Measurements from ENCODE around the gene LRRC63. TPM values are rescaled to one million over a fixed set of nuclear protein-coding genes. Genes with fewer than 3 reads are reported as not detected.

The LRRC63 gene
- total and polyA plus RNA-seq, 2 donors (not counting 3 experiments of a cell fraction or from before 2014, with no cell fraction given): 0.04 TPM; not detected in 1

GRCh38 chr13:46293436-46293835, 81.7 kb downstream of the LRRC63 start:
- no TSS peak for BruUV-seq (replicated peaks)
- no peaks in the 10 kb centered on the region for H4K20me1 ChIP-seq (replicated peaks; ENCODE audit: control insufficient read depth, extremely low read depth, insufficient read depth, low read length)
- ChIA-PET POLR2A (no interaction called here), CTCF (interaction anchor here (0.9 kb wide), 1 partner anchor 427 kb away, joined by 3 read pairs; no protein-coding TSS in a partner anchor)
- no peak for DNase-seq (ENCODE audit: low read depth, low spot score)
- H3K9ac ChIP-seq (replicated peaks; ENCODE audit: extremely low read depth, insufficient read depth, low read length): no peak overlapping the region
- no peak overlapping the region for H3K4me3 ChIP-seq (replicated peaks in 1 of 3; ENCODE audit: insufficient read depth in 1 of 3, low read depth in 1 of 3, low read length in 3 of 3)
- H3K79me2 ChIP-seq (ENCODE audit: control insufficient read depth, insufficient read depth, low read length): no peaks in the 10 kb centered on the region
- FAIRE-seq: no peak
- no peaks in the 10 kb centered on the region for H3K9me3 ChIP-seq (replicated peaks; ENCODE audit: control insufficient read depth, insufficient read depth, low read length)
- intact Hi-C loops (cut with micrococcal nuclease): no loop called here
- no peak overlapping the region for H3K27ac ChIP-seq (ENCODE audit: insufficient read depth, low read depth, low read length)
- no peaks in the 10 kb centered on the region for H3K9me1 ChIP-seq (replicated peaks; ENCODE audit: control insufficient read depth, extremely low read depth, insufficient read depth, low read length)
- no peak overlapping the region for H3K4me2 ChIP-seq (ENCODE audit: insufficient read depth, low read length)
- no peaks in the 10 kb centered on the region for H3K27me3 ChIP-seq (ENCODE audit: control insufficient read depth in 2 of 2, insufficient read depth in 2 of 2, low read length in 2 of 2)
- no peak overlapping the region for H2AFZ ChIP-seq (ENCODE audit: low read depth, low read length)
- TF ChIP-seq, protein P1, sequence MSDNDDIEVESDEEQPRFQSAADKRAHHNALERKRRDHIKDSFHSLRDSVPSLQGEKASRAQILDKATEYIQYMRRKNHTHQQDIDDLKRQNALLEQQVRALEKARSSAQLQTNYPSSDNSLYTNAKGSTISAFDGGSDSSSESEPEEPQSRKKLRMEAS (IDR thresholded peaks at IDR 0.05; ENCODE audit: insufficient read depth, insufficient read length): no peak
- TF ChIP-seq POLR2AphosphoS5 (IDR thresholded peaks at IDR 0.05; ENCODE audit: insufficient read depth, low read depth, low read length): no peak
- H3K36me3 ChIP-seq (ENCODE audit: control insufficient read depth in 2 of 2, extremely low read depth in 1 of 2, insufficient read depth in 2 of 2, low read length in 2 of 2): no peaks in the 10 kb centered on the region
- H3K4me1 ChIP-seq (ENCODE audit: control insufficient read depth, extremely low read depth, insufficient read depth, low read length): peaks cover 29% of the 10 kb centered on the region
- dilution Hi-C loops (cut with MboI; ENCODE audit: extremely low pct_ligation_motif_present, low sequenced_read_pairs): no loop called here

DNA sequence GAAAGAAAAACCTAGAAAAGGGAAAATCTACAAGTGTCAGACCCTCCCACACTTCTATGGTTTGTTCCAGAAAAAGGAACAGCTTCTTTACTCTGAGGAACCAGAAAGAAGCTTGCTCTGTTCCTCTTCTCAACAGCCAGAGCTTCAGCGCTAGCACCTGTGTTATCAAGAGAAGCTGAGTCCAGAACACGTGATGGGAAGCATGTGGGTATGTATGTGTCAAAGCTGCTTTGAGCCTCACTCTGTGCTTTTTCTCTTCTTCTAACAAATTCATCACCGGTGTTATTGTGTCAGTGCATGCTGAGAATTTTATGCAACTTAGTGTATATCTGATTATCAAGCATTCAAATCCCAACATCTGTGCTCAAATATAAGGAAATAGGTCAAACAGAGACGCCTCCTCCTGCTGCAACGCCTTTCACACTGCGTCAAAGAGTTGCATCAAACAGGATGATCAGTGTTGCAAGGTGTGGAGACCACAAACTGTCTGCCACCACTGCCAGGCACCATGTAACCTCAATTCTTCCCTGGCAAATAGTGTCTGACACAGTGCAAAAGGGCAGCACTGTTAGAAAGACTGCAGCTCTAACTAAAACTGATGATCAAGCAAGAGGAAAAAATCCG, 83.9 kb downstream of the LRRC63 start:
- Histone ChIP-seq H4K20me1 (replicated peaks; ENCODE audit: control insufficient read depth, extremely low read depth, insufficient read depth, low read length) (no peaks in the 10 kb centered on the region), H3K27ac (ENCODE audit: insufficient read depth, low read depth, low read length) (no peak overlapping the region), H3K4me1 (ENCODE audit: control insufficient read depth, extremely low read depth, insufficient read depth, low read length) (peaks cover 29% of the 10 kb centered on the region), H3K9me3 (replicated peaks; ENCODE audit: control insufficient read depth, insufficient read depth, low read length) (no peaks in the 10 kb centered on the region), H3K27me3 (ENCODE audit: control insufficient read depth in 2 of 2, insufficient read depth in 2 of 2, low read length in 2 of 2) (no peaks in the 10 kb centered on the region), H3K9me1 (replicated peaks; ENCODE audit: control insufficient read depth, extremely low read depth, insufficient read depth, low read length) (no peaks in the 10 kb centered on the region), H3K4me2 (ENCODE audit: insufficient read depth, low read length) (peak overlapping the region; percentile 56), H3K79me2 (ENCODE audit: control insufficient read depth, insufficient read depth, low read length) (no peaks in the 10 kb centered on the region), H2AFZ (ENCODE audit: low read depth, low read length) (no peak overlapping the region), H3K4me3 (replicated peaks in 1 of 3; ENCODE audit: insufficient read depth in 1 of 3, low read depth in 1 of 3, low read length in 3 of 3) (no peak overlapping the region), H3K9ac (replicated peaks; ENCODE audit: extremely low read depth, insufficient read depth, low read length) (no peak overlapping the region), H3K36me3 (ENCODE audit: control insufficient read depth in 2 of 2, extremely low read depth in 1 of 2, insufficient read depth in 2 of 2, low read length in 2 of 2) (no peaks in the 10 kb centered on the region)
- intact Hi-C loops (cut with micrococcal nuclease): loop anchor here (2.0 to 5.0 kb wide), 2 partner anchors 15 to 168 kb away; no protein-coding TSS in a partner anchor
- ChIA-PET POLR2A (no interaction called here), CTCF (interaction anchor here (0.6 to 2.1 kb wide), 10 partner anchors 9 to 488 kb away, joined by 3 to 11 read pairs (median 4); no protein-coding TSS in a partner anchor)
- TF ChIP-seq CTCF (IDR thresholded peaks at IDR 0.05; ENCODE audit: extremely low read depth in 1 of 2, insufficient read depth in 1 of 2, low read depth in 1 of 2, low read length in 2 of 2): no peak
- TF ChIP-seq, protein P1 (IDR thresholded peaks at IDR 0.05; ENCODE audit: insufficient read depth, insufficient read length): peak; percentile 46
- dilution Hi-C loops (cut with MboI; ENCODE audit: extremely low pct_ligation_motif_present, low sequenced_read_pairs): no loop called here
- no TSS peak for BruUV-seq (replicated peaks)
- DNase-seq (ENCODE audit: low read depth, low spot score) (peak; percentile 48), FAIRE-seq (peak; percentile 59)
